ENCODE measurements around the gene SFTPD.

Gene SFTPD

DNA sequence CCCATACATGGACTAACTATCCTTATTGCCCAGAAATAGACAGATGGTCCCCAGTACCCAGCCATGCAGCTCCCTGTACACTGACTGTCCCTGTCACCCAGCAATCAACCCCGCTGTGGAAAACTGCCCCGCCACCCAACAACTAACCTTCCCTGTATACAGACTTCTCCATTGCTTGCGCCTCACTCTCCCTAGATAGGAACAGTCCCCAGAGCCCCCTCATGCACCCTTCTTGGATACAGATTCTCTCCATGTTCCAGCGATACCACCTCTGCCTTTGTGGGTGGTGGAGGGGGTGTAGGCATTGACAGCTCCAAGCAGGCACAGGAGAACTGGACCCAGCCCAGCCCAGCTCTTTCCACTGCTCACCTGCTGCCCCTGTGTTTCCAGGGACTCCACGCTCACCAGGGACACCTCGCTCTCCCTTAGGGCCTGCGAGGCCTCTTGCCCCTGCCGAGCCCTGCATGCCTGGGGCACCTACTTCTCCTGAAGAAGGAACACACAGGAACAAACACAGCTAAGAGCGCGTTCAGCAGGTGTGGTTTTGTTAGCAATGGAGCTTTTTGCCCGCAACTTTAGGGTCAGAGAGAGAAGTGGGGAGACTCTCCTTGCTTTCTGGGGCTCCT is 7.2 kb downstream of the SFTPD start:
- TF ChIP-seq JUND (IDR thresholded peaks at IDR 0.05; ENCODE audit: low read depth) = no peak
- in situ Hi-C loops (cut with HindIII; ENCODE audit: low pct_unique_long_range_greater_than_20kb, low sequenced_read_pairs) = no loop called here
- no peak for DNase-seq (ENCODE audit: low read depth in 1 of 2, low spot score in 1 of 2)

DNA sequence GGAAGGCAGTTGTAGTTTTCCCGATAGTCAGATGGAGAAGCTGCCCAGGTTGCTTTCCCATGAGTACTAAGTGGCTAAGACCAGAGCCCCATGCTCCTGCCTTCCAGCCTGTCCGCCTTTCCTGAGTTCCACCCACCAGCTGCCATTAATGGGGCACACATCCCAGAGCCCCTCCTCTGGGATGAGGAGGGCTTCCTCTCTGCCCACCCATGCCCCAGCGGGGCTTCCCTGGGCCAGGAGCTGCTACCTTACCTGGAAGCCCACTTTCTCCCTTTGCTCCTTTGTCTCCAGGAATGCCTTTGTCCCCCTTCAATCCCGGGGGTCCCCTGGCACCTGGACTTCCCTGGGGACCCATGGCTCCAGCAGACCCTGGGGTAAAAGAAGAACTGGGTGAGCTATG is 7.8 kb downstream of the SFTPD start:
- DNase-seq (ENCODE audit: low read depth in 1 of 2, low spot score in 1 of 2) = no peak
- TF ChIP-seq JUND (IDR thresholded peaks at IDR 0.05; ENCODE audit: low read depth) = no peak
- in situ Hi-C loops (cut with HindIII; ENCODE audit: low pct_unique_long_range_greater_than_20kb, low sequenced_read_pairs) = no loop called here

DNA sequence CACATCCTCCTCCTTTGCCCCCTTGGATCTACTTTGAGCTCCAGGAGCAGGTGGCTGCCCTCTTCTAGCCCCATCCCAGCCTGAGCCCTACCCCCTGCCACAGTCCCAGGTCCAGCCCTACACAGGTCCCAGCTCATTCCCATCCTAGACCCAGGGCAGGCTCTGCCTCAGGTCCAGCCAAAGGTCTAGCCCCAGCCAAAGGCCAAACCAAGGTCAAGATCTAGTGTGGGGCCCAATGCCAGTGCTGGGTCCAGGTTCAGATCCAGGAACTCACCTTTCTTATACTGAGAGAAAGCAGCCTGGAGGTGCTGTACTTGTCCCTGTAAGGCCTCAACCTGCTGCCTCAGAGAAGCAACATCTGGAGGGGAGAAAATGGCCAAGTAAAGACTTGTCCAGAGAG is 8.5 kb downstream of the SFTPD start:
- DNase-seq (ENCODE audit: low read depth in 1 of 2, low spot score in 1 of 2) = no peak
- in situ Hi-C loops (cut with HindIII; ENCODE audit: low pct_unique_long_range_greater_than_20kb, low sequenced_read_pairs) = no loop called here
- no peak for TF ChIP-seq JUND (IDR thresholded peaks at IDR 0.05; ENCODE audit: low read depth)

DNA sequence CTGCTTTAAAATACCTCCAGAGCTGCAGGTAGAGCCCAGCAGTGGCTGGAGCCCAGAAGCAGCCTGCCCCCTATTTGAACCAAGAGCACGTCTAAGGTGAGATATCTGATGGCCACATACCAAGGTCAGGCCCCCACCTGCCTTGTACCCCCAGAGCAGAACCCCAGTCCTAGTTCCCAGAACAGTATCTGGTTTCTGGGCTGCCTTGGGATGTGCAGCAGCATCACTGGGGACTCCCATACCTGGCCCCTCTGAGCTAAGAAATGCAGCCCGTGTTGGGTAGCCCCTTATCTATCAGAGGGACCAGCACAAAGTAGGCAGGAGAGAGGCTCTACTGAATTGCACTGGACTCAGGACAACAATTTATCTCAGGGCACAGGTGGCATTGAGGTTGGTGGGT is 8.9 kb downstream of the SFTPD start:
- TF ChIP-seq JUND (IDR thresholded peaks at IDR 0.05; ENCODE audit: low read depth) = no peak
- in situ Hi-C loops (cut with HindIII; ENCODE audit: low pct_unique_long_range_greater_than_20kb, low sequenced_read_pairs) = no loop called here
- no peak for DNase-seq (ENCODE audit: low read depth in 1 of 2, low spot score in 1 of 2)

DNA sequence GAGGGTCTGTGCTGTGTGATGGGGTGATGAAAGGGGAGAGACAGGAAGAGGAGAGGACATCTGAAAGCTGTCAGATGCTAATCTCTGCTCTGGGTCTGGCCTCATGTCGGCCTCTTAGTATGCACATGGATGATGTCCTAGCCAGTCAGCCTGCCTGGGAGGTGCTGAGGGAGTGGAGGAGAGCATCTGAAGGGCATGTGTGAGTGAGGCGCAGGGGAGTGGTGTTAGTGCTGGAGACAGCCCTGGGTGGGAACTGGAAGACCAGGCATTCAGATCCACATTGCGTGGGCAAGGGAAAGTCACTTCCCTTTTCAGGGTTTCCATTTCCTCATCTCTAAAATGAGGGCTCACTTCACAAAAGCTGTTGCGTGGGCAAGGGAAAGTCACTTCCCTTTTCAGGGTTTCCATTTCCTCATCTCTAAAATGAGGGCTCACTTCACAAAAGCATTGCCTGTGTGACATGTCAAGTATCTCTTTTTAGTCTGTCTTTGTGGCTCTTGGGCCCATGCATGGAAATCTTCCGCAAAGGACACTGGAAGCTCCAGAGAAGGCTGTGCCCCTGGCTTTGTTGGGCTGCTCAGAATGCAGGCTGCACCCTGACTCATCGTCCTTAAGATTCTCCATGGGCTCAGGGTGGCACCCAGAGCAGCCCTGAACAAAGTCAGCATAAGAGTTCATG is 10.0 kb downstream of the SFTPD start:
- no peak for TF ChIP-seq JUND (IDR thresholded peaks at IDR 0.05; ENCODE audit: low read depth)
- in situ Hi-C loops (cut with HindIII; ENCODE audit: low pct_unique_long_range_greater_than_20kb, low sequenced_read_pairs) = no loop called here
- DNase-seq (ENCODE audit: low read depth in 1 of 2, low spot score in 1 of 2) = no peak

DNA sequence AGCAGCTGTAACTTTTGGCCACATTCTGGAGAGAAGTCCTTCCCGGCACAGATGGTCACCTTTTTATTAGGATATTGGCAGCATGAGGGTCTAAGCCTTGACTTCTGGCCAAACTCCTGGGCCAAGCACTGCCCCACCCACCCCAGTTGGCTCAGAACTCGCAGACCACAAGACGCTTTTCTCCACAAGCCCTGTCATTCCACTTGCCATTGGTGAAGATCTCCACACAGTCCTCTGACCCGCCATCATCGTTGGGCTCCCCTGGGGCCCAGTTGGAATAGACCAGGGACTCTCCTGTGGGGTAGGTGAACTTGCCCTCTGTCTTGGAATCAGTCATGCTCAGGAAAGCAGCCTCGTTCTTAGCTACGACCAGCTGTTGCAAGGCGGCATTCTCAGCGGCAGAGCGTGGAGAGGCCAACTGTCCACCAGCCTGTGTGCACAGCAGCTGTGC is 11.2 kb downstream of the SFTPD start:
- no peak for TF ChIP-seq JUND (IDR thresholded peaks at IDR 0.05; ENCODE audit: low read depth)
- DNase-seq (ENCODE audit: low read depth in 1 of 2, low spot score in 1 of 2) = no peak
- in situ Hi-C loops (cut with HindIII; ENCODE audit: low pct_unique_long_range_greater_than_20kb, low sequenced_read_pairs) = no loop called here

DNA sequence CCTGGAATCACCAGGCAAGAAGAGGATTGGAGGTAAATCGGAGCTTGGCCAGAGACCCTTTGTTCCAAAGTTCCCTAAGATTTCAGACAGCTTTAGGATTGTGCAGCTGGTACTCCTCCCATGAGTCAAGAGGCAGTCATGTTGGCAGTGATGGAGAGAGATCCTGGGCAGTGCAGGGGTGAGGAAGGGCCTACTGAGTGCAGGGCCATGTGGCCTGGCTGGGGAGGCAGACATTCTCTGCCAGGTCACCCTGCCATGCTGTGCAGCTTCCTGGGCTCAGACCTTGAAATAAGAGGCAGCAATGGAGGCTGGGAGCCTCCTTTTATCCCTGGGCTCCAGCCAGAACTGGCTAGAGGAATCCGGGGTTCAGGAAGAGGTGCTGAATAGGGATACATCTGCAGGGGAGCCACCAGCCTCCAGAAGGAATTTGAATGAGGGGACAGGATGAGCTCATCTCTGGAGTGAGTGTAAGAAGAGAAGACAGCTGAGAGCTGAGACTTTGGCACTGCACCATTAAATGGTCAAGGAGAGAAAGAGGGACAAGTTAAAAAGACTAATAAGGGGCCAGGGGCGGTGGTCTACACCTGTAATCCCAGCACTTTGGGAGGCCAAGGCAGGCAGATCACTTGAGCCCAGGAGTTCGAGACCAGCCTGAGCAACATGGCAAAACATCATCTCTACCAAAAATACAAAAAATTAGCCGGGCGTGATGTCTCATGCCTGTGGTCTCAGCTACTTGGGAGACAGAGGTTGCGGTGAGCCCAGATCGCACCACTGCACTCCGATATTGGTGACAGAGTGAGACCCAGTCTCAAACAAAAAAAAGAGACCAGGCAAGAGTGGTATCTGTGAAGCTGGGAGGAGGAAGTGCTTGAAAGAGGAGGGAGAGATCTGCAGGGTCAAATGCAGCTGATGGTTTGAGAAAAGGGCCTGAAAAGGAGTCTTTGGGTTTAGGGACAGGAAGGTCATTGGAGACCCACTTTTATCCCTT is 12.0 kb downstream of the SFTPD start:
- DNase-seq (ENCODE audit: low read depth in 1 of 2, low spot score in 1 of 2) = no peak
- in situ Hi-C loops (cut with HindIII; ENCODE audit: low pct_unique_long_range_greater_than_20kb, low sequenced_read_pairs) = no loop called here
- TF ChIP-seq JUND (IDR thresholded peaks at IDR 0.05; ENCODE audit: low read depth) = no peak

DNA sequence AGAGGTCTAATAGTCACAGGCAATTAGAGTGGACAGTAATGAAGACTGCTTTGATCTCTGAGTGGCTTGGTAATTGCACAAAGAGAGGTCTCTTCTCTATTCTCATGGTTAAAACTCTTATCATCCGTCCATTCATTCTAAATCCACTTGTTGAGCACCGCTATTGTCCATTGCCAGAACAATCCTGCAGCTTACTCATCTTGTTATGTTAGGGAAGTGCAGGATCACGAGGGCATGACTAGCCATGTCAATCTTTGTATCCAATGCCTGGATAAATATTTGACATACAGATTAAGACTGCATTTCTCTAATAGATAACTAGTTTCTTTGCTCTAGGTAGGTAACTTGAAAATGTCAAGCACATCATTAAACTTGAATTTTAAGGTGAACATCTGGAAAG is 14.9 kb downstream of the SFTPD start:
- no peak for TF ChIP-seq JUND (IDR thresholded peaks at IDR 0.05; ENCODE audit: low read depth)
- DNase-seq (ENCODE audit: low read depth in 1 of 2, low spot score in 1 of 2) = no peak
- in situ Hi-C loops (cut with HindIII; ENCODE audit: low pct_unique_long_range_greater_than_20kb, low sequenced_read_pairs) = no loop called here

DNA sequence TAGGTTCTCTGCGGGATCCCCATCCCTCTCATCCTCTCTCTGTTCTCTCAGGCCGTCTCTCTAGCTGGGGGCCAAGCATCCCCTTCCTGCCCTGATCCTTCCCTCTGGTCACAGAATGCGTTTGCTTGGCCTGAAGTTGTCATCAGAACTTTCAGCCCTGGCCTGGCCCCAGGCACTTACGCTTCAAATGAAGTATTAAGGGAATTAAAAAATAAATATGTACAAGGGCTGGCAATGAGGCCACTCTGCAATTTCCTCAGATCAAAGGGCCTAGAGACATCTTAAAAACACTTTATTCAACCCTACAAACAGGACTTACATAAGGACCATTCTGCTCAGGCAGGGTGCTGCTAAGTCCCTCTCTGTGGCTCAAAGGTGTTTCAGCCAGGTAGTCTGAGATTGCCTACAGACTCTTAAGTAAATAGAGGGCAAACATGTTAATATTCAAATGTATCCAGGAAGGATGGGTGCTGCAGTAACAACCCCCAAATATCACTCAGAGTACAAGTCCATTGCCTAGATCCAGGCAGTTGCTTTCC is 16.0 kb downstream of the SFTPD start:
- no peak for TF ChIP-seq JUND (IDR thresholded peaks at IDR 0.05; ENCODE audit: low read depth)
- no peak for DNase-seq (ENCODE audit: low read depth in 1 of 2, low spot score in 1 of 2)
- in situ Hi-C loops (cut with HindIII; ENCODE audit: low pct_unique_long_range_greater_than_20kb, low sequenced_read_pairs) = no loop called here

DNA sequence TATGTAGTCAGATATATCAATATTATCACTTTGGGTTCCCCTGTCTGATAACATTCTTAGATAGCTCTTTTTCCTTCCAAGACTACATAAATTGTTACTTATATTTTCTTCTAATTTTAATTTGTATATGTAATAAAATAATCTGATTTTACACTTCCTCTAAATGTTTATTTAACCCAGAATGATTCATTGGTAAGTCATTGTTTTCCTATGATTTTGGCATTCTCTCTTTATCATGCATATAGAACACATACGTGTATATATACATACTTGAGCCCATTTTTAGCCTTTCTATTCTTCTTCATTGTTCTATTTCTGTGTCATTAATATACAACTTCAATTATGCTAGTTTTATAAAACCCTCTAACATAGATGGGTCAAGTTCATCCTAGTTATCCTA is 16.6 kb downstream of the SFTPD start:
- in situ Hi-C loops (cut with HindIII; ENCODE audit: low pct_unique_long_range_greater_than_20kb, low sequenced_read_pairs) = no loop called here
- DNase-seq (ENCODE audit: low read depth in 1 of 2, low spot score in 1 of 2) = no peak
- TF ChIP-seq JUND (IDR thresholded peaks at IDR 0.05; ENCODE audit: low read depth) = no peak

DNA sequence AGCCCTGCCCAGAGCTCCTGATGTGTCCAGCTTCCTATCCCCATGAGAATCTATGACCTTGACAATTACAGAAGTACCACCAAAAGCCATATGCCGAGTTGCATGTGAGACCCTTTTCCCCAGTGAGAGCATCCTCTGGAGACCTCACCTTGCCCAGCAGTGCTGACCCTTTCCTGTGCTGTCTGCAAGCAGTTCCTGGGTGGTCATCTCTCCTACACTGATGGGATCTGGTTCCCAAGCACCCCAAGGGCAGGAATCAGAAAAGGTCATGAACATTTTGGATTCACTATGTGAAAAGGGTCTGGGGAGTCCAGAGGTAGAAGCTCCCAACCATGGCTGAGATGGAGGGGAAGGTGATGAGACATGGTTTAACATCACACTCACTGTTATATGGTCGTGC is 18.2 kb downstream of the SFTPD start:
- no peak for TF ChIP-seq JUND (IDR thresholded peaks at IDR 0.05; ENCODE audit: low read depth)
- in situ Hi-C loops (cut with HindIII; ENCODE audit: low pct_unique_long_range_greater_than_20kb, low sequenced_read_pairs) = no loop called here
- no peak for DNase-seq (ENCODE audit: low read depth in 1 of 2, low spot score in 1 of 2)

DNA sequence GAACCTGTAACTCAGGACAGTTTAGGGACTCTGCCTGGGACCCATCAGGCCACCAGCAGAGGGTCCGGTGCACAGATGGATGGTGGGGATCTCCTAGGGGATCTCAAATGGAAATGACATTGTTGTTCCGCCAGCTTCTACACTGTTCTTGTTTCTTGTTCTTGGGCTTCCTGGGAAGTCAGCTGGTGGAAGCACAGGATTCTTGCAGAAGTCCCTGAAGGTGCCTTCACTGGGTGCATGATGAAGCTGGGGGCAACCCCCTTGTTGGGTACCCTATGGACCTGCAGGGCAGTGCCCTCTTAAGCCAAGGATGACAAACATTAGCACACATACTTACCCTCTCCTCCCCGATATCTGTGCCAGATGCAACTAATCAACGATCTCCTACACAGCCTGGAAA is 18.6 kb downstream of the SFTPD start:
- in situ Hi-C loops (cut with HindIII; ENCODE audit: low pct_unique_long_range_greater_than_20kb, low sequenced_read_pairs) = no loop called here
- no peak for TF ChIP-seq JUND (IDR thresholded peaks at IDR 0.05; ENCODE audit: low read depth)
- DNase-seq (ENCODE audit: low read depth in 1 of 2, low spot score in 1 of 2) = no peak
